ENCODE measurements around the gene TDRD3. TPM values are rescaled to one million over a fixed set of nuclear protein-coding genes. Genes with fewer than 3 reads are reported as not detected.

The TDRD3 gene
- total RNA-seq, 1 donor from 2014 or later = 46.6 TPM

DNA sequence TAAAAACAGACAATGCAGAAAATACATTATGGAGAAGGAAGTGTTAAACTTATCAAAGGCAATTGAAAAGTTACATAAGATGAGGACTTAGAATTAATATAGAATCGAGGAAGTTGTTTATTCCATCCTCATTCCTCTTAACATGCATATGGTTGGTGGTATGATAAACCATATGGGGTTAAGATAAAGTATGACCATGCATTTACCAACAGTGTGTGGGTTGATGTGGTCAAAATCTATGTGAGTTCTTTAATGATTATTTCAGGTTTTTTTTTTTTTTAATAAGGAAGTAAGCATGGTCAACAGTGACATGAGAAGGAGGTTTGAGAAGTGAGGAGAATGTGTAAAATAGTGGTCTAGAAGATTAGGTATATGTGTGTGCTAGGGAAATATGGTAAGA, 94.5 kb downstream of the TDRD3 start:
- H3K4me1 ChIP-seq = no peaks in the 10 kb centered on the region
- H3K4me3 ChIP-seq = no peak overlapping the region
- no peak for DNase-seq
- H3K27ac ChIP-seq (replicated peaks) = no peak overlapping the region
- peaks cover 6% of the 10 kb centered on the region for H3K9me3 ChIP-seq (replicated peaks)
- TF ChIP-seq, protein P1, sequence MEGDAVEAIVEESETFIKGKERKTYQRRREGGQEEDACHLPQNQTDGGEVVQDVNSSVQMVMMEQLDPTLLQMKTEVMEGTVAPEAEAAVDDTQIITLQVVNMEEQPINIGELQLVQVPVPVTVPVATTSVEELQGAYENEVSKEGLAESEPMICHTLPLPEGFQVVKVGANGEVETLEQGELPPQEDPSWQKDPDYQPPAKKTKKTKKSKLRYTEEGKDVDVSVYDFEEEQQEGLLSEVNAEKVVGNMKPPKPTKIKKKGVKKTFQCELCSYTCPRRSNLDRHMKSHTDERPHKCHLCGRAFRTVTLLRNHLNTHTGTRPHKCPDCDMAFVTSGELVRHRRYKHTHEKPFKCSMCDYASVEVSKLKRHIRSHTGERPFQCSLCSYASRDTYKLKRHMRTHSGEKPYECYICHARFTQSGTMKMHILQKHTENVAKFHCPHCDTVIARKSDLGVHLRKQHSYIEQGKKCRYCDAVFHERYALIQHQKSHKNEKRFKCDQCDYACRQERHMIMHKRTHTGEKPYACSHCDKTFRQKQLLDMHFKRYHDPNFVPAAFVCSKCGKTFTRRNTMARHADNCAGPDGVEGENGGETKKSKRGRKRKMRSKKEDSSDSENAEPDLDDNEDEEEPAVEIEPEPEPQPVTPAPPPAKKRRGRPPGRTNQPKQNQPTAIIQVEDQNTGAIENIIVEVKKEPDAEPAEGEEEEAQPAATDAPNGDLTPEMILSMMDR (IDR thresholded peaks at IDR 0.05; ENCODE audit: borderline replicate concordance) = no peak
- no peaks in the 10 kb centered on the region for H3K27me3 ChIP-seq (ENCODE audit: low read depth)
- intact Hi-C loops (cut with micrococcal nuclease) = no loop called here
- H3K36me3 ChIP-seq = peaks cover 63% of the 10 kb centered on the region

DNA sequence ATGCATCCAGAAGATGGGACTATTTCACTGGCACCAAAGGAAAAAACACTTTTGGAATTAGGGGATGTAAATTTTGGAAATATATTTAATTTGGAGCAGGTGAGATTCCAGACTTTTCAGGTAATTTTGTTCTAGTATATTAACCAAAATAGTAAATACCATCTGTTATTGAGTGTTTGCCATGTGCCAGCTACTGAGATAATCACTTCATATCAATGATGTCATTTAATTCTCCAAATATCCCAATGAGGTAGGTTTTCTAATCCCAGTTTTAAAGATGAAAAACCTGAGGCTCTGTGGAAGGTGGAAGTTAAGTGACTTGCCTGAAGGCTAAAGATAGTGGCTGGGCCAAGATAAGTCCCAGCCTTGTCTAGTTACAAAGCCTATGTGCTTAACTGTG, 95.2 kb downstream of the TDRD3 start:
- peaks cover 63% of the 10 kb centered on the region for H3K36me3 ChIP-seq
- no peak overlapping the region for H3K27ac ChIP-seq (replicated peaks)
- DNase-seq = no peak
- H3K4me1 ChIP-seq = no peaks in the 10 kb centered on the region
- H3K4me3 ChIP-seq = no peak overlapping the region
- TF ChIP-seq, protein P1 (IDR thresholded peaks at IDR 0.05; ENCODE audit: borderline replicate concordance) = no peak
- peaks cover 6% of the 10 kb centered on the region for H3K9me3 ChIP-seq (replicated peaks)
- no peaks in the 10 kb centered on the region for H3K27me3 ChIP-seq (ENCODE audit: low read depth)
- intact Hi-C loops (cut with micrococcal nuclease) = no loop called here

DNA sequence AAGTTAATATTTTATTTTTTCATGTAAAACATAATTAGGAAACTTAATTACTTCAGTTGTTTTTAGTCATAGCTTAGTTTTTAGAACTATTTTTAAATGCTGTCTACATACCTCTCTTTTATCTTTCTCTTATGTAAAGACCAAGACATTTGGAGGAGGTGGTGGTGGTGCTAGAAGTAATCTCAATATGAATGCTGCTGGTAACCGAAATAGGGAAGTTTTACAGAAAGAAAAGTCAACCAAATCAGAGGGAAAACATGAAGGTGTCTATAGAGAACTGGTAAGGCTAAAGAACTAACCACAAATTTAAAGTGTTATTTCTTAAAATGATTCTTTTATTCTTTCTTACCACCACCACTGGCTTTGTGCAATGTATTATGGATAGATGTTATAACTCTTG, 97.3 kb downstream of the TDRD3 start:
- no peaks in the 10 kb centered on the region for H3K27me3 ChIP-seq (ENCODE audit: low read depth)
- H3K4me1 ChIP-seq = no peaks in the 10 kb centered on the region
- TF ChIP-seq, protein P1 (IDR thresholded peaks at IDR 0.05; ENCODE audit: borderline replicate concordance) = no peak
- intact Hi-C loops (cut with micrococcal nuclease) = no loop called here
- H3K4me3 ChIP-seq = no peak overlapping the region
- no peak overlapping the region for H3K27ac ChIP-seq (replicated peaks)
- peaks cover 76% of the 10 kb centered on the region for H3K36me3 ChIP-seq
- no peaks in the 10 kb centered on the region for H3K9me3 ChIP-seq (replicated peaks)
- DNase-seq = no peak

DNA sequence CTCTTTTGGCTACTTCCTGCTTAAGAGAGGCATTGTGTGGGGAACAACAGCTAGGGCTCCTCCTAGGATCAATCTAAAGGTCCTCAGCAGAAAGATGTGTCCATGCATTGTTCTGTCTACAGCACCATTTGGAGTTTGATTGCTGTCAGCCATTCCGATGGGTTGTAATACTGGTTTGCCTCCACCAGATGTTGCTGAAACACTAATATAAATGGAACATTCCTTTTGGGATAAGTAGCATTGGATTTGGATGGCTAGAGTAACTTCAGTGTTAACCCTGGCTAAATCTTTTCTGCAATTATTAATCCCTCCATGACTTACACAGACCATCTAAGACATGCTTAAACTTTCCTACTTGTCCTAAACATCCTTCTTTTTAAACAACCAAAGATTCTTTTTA, 104.2 kb downstream of the TDRD3 start:
- intact Hi-C loops (cut with micrococcal nuclease) = no loop called here
- Histone ChIP-seq H3K36me3 (peaks cover 89% of the 10 kb centered on the region), H3K27me3 (ENCODE audit: low read depth) (no peaks in the 10 kb centered on the region), H3K9me3 (replicated peaks) (peaks cover 34% of the 10 kb centered on the region), H3K27ac (replicated peaks) (no peak overlapping the region), H3K4me1 (no peaks in the 10 kb centered on the region), H3K4me3 (no peak overlapping the region)
- TF ChIP-seq, protein P1 (IDR thresholded peaks at IDR 0.05; ENCODE audit: borderline replicate concordance) = no peak
- no peak for DNase-seq

DNA sequence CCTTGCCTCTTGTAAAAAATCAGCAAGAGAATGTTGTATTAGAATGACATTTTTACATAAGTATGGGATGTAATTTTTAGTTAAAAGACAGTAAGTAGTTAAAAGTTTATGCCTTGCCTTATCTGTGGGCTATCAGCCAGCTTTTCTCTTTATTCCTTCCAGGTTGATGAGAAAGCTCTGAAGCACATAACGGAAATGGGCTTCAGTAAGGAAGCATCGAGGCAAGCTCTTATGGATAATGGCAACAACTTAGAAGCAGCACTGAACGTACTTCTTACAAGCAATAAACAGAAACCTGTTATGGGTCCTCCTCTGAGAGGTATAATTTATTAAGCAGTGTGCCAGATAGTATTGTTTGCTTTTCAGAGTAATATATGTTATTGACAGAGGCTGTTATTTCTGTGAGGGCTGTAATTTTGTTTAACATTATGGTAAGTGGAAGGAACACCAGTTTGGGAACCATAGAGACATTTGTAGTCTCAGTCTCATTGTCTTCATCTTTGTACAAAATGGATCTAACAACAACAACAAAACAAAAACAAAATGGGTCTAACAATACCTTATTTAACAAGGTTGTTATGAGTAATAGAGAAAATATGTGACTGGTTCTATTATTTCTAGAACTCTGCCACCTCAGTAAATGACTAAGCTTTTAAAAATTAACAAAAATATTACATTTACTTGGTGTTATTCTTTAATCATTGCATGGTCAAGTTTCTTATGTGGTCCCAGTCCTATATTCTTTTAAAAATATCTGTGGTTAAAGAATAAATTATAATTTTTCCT, 112.8 kb downstream of the TDRD3 start:
- Histone ChIP-seq H3K36me3 (peaks cover 56% of the 10 kb centered on the region), H3K9me3 (replicated peaks) (no peaks in the 10 kb centered on the region), H3K27ac (replicated peaks) (no peak overlapping the region), H3K4me1 (no peaks in the 10 kb centered on the region), H3K27me3 (ENCODE audit: low read depth) (no peaks in the 10 kb centered on the region), H3K4me3 (no peak overlapping the region)
- intact Hi-C loops (cut with micrococcal nuclease) = no loop called here
- TF ChIP-seq, protein P1 (IDR thresholded peaks at IDR 0.05; ENCODE audit: borderline replicate concordance) = no peak
- DNase-seq = no peak
